CD4-positive, alpha-beta T cell treated with Interleukin-17A for 1 hour (primary cell): ENCODE data around the gene STX2.
"Not testable (repeated sequence)": the region's sequence is repeated elsewhere in the genome, so short reads cannot be mapped to it uniquely, and the experiment has no call there.

ENCODE experiments used
- DNase-seq: peaks from one replicate; pipeline ENCODE4 v3.0.0-alpha.2; 2020

The STX2 gene

GRCh38 chr12:130761537-130762318 lies 77.3 kb downstream of the STX2 start:
- peak; percentile 64 for DNase-seq

- DNase-seq, result no peak
Measured at GRCh38 chr12:130754234-130754901, 84.7 kb downstream of the STX2 start.

DNA sequence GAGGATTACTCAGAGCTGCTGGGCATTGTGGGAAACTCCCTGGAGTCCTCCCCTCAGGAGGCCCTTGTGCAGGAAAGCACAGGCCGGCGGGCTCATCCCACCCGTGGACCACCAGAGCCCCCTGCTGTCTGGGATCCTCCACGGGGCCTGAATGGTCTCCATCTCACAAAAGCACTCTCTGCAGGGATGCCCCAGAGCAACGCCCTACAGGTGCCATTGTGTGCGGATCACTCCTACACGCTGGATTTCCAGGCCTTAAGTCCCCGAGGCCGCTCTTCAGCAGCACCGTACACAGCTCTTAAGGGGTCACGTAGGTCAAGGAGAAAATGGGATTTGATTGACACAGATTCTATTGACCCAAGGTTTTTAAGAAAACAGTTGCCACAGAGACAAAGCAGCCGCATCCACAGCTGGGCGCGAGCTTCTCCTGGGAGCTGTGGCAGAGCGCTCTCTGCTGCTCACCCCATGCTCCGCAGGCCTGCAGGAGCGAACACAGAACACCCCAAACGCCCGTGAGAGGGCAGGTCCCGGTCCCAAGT lies 86.3 kb downstream of the STX2 start:
- DNase-seq, result no peak

DNA sequence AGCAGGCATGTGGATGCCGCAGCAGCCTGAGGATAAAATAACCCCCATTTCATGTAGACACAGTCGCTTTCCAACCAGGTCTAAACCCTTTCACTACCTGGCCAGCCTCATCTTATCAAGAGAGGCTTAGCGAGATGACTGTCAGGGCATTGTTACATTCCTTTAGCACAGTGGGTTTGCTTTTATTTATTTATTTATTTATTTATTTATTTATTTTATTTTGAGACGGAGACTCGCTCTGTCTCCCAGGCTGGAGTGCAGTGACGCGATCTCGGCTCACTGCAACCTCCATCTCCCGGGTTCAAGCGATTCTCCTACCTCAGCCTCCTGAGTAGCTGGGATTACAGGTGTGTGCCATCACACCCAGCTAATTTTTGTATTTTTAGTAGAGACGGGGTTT lies 87.0 kb downstream of the STX2 start:
- not testable (repeated sequence) for DNase-seq

- DNase-seq, result no peak
Measured at GRCh38 chr12:130748786-130749185, 90.3 kb downstream of the STX2 start.

GRCh38 chr12:130747867-130748740 lies 90.9 kb downstream of the STX2 start:
- peak; percentile 60 for DNase-seq

GRCh38 chr12:130746546-130746945 lies 92.5 kb downstream of the STX2 start:
- no peak for DNase-seq

DNA sequence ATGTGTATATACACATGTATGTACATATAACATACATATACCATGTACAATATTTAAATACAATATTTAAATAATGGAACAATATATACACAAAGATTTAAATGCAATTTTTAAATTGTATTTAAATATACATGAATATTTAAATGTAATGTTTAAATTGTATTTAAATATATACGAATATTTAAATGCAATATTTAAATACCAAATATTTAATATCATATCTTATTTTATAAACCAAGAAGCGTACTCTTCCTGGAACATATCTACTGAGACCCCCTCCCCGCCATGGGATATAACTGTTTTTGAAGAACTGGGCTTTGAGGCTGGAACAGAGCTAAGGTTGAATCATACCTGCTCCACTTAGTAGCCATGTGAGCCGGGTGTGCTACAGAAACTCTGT lies 93.1 kb downstream of the STX2 start:
- no peak for DNase-seq

GRCh38 chr12:130744274-130744673 lies 94.8 kb downstream of the STX2 start:
- DNase-seq, result no peak

DNA sequence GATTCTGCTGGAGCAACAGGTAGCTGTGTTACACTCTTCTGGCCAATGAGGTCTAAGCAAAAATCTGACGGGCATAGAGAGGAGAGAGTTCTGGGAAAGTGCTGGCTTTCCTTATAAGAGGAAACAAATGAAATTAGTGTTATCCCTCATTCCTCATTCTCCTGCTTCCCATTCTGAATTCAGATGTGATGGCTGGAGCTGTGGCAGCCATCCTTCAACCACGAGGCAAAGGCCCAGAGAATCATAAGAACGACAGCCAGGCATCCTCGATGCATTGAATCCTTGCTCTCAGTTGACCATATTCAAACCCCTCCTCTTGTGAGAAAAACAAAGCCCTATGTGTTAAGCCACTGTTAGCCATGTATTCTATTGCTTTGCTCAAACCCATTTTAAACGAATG lies 95.4 kb downstream of the STX2 start:
- DNase-seq, result no peak

GRCh38 chr12:130743176-130743575 lies 95.9 kb downstream of the STX2 start:
- DNase-seq, result no peak

- no peak for DNase-seq
Measured at GRCh38 chr12:130742716-130743115, 96.3 kb downstream of the STX2 start.

- DNase-seq, result no peak
Measured at GRCh38 chr12:130742112-130742511, 96.9 kb downstream of the STX2 start.
